GM21737 (cell line): ENCODE data around the gene FOXQ1.

Source experiments
- ATAC-seq: cut with Tn5 transposase; IDR thresholded peaks from one replicate; pipeline ENCODE4 v1.9.1; 2021; ENCODE audit warnings: mild to moderate bottlenecking, moderate library complexity; ENCODE audit not compliant: unreplicated experiment

FOXQ1 gene, protein sequence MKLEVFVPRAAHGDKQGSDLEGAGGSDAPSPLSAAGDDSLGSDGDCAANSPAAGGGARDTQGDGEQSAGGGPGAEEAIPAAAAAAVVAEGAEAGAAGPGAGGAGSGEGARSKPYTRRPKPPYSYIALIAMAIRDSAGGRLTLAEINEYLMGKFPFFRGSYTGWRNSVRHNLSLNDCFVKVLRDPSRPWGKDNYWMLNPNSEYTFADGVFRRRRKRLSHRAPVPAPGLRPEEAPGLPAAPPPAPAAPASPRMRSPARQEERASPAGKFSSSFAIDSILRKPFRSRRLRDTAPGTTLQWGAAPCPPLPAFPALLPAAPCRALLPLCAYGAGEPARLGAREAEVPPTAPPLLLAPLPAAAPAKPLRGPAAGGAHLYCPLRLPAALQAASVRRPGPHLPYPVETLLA

DNA sequence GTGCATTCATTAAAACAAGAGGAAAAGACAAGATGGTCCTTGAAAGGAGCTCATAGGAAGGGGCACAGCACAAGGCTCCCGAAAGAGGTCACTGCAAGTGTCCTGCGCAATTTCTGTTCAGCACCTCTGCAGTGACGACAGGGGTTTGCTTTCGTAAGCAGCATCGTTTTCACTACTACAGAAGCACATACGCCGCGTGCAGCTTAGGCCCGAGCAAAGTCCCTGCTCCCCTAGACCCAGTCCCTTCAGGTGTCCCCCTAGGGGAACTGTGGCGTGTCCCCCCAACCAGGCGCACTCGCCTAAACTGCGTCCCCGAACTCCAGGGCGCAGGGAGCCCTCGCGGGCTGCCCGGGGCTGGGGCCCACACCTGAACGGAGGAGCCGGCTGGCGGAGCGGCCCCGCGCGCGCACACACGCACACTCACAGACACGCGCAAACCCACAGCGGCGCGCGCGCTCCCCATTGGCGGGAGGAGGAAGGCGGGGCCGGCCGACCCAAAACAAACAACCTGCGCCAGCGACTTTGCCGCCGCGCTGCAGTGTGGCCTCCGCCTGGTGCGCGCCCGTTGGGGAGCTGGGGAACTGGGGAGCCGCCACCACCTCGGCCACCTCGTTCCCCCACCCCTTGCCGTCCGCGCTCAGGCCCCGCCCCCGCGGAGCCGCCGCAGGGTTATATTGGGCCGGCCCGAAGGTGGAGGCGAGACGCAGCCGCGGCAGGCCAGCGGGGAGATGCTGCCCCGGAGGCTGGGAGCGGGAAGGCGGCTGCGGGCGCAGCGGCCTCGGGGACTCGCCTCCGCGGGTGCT lies at the start of gene FOXQ1:
TSS of gene FOXQ1 (plus strand) at position 699 of the 803 bp plus-strand sequence. CDS start 607 bp downstream, outside the sequence.
- ATAC-seq: no peak

DNA sequence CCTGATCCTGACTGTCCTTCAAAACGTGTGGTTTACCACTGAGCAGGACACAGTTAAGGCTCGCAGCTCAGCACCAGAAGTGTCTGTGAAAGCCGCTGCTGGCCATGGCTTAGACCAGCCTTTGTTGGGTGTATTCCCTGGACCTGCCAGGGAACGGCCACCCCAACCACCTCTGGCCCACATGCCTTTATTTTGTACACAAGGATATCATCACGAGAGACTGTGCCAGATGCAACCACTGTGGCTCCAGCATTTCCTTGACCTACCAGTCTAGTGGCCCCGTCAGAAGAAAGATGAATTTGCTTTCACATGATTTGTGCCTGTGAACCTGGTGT lies 49.2 kb upstream of the FOXQ1 start:
- no peak for ATAC-seq

DNA sequence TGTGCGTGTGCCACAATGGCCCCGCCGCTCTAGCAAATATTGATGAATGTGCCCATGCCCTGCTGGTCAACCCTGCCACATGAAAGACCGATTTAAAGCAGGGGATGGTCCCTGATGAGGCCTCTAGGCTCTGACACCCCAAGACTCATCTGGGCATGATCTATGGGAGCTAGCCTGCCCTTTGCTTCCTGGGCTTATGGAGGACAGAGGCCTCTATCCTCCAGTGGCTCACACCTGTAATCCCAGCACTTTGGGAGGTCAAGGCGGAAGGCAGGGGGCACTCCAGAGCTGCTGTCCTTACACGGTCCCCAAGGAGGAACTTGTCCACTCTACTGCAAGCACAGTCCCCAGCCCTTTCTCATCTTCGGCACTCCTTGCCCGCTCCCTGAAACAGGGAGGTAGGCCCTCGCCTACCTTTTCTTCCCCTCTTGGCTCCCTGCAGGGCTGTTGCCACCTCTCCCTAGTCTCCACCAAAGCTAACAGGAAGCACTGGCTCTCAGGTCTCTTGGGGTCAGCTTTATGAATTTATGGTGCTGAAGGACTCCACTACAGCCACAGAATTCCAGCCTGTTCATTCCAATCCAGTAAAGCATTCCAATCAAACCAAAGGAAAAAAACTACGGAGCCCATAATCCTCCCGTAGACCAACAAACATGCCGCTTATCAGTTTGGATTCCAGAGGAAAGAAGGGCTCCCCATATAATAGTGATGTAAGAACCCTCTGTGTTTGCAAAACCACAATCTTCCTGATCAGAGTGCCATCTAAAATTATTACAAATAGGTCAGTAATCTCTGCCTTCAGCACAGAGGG lies 48.7 kb upstream of the FOXQ1 start:
- ATAC-seq: no peak

- no peak for ATAC-seq
Observed at GRCh38 chr6:1263850-1264377, 48.0 kb upstream of the FOXQ1 start.

DNA sequence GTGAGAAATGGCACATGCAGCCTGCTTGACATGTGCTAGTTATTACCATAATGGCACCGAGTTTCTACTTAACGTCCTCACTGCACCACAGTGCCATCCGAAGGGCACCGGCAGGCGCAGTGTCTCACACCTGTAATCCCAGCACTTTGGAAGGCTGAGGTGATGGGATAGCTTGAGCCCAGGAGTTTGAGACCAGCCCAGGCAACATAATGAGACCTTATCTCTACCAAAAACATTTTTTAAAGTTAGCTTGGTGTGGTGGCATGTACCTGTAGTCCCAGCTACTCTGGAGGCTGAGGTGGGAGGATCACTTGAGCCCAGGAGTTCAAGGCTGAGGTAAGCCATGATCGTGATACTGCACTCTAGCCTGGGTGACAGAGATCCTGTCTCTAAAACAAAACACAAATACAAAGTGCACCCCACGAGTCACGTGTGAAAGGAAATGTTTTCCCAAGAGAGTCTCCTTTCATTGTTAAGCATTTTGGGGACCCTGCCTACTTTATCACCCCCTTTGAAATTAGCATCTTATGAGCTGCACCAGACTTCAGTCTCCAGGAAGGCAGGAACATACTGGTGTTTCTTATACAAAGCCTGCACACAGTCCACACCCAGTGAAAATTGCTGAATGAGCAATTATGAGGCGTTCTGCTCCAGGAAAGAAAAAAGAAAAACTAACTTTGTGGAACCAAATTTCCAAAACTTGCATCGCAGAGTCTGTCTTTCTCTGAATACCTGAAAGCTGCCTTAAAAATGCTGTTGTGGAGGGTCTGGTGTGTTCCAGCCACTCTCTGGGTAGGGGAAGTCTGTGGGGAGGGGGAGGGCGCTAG lies 47.1 kb upstream of the FOXQ1 start:
- no peak for ATAC-seq

DNA sequence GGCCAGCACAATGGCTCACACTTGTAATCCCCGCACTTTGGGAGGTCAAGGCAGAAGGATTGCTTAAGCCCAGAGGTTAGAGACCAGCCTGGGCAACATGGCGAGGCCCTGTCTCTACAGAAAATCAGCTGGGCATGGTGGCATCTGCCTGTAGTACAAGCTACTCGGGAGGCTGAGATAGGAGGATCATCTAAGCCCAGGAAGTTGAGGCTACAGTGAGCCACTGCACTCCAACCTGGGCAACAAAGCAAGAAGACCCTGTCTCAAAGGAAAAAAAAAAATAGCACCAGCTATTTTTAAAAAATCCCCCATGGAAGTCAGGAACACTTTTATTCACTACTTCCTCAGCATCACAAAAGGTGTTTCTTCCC lies 45.2 kb upstream of the FOXQ1 start:
- no peak for ATAC-seq

DNA sequence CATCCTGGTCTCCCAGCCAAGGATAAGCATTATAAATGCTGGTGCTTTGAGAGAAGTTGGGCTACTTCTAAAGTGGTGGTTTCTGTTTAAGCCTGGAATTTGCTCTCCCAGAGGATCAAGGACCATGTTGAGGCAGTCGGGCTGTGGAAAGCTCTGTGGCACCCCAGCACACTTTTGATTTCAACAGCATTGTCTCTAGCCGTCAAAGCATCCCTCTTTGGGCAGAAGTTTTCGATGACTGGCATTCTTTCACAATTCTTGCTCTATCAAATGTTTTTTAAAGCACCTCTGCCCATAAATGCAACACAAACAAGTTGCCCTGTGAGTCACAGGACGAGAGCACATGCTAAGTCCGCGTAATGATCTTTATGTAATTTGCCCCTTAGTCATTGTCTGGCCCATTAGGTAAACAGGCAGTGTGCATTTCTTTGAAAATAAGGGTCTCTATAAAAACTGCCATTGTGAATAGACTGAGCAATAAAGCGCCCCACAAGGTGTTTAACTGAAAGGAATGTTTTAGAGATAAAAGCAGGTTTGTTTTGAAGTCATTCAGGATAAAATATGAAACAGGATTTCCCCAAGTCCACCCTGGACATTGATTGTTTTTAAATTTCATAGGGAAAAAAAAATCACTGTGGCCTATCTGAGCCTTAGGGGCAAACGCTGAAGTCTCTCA lies 44.7 kb upstream of the FOXQ1 start:
- no peak for ATAC-seq

DNA sequence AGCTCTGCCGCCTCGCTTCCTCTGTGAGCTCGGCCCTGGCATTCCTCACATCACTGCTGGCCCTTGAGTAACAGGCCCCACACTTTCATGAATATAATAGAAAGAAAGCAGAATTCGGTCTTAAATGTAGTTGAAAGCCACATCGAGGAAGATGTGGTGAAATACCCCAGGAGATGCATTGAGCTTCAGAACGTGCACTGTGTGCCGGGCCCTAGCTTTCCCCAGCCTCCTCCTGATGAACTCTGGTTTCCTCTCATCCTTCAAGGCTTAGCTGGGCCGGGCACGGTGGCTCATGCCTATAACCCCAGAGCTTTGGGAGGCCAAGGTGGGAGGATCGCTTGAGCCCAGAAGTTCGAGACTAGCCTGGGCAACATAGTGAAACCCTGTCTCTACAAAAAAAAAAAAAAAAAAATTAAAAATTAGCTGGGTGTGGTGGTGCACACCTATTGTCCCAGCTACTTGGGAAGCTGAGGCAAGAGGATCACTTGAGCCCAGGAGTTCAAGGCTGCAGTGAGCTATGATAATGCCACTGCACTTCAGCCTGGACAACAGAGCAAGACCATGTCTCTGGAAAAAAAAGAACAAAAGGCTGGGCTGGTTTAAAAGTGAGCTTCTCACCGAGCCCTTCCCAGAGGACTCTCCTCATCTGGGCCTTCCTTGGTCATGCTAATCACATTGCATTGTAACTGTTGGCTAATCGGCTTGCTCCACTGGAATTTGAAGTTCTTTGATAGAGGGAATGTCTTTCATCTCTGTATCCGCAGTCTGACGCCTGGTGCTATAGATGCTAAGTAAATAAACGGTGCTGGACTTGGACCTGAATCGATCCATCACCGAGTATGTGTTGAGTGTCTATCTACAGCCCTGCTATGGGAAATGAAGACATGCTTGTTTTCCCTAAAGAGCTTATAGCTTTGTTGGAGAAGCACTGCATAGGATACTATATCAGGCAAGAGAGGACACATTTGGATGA lies 43.8 kb upstream of the FOXQ1 start:
- no peak for ATAC-seq

DNA sequence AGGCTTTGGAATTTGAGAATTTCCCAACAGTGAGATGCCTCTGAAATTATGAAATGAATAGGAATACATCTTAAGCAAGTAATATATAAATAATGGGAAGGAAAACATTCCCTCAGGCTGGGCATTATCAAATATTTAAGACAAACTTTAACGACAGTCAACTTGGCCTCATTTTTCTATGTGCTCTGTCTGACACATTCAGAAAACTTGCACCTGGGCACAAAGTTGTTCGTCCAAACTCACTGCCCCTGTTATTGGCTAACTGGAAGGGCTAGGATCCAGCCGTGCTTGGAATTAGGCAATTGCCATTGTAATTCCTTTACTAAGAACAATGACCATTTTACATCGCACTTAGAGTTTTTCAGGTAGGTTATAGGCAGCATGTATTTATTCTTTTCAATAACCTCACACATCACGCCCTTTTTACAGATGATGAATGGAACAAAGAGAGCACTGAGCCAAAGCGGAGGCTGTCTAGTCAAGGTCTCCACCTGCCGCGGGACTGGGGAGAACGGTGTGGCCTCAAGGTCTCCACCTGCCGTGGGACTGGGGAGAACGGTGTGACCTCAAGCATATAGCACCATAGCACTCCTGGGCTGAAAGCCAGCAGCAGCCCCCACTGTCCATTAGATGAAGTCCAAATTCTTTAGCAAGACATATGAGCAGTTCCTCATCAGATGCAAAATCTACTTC lies 40.7 kb upstream of the FOXQ1 start:
- no peak for ATAC-seq

DNA sequence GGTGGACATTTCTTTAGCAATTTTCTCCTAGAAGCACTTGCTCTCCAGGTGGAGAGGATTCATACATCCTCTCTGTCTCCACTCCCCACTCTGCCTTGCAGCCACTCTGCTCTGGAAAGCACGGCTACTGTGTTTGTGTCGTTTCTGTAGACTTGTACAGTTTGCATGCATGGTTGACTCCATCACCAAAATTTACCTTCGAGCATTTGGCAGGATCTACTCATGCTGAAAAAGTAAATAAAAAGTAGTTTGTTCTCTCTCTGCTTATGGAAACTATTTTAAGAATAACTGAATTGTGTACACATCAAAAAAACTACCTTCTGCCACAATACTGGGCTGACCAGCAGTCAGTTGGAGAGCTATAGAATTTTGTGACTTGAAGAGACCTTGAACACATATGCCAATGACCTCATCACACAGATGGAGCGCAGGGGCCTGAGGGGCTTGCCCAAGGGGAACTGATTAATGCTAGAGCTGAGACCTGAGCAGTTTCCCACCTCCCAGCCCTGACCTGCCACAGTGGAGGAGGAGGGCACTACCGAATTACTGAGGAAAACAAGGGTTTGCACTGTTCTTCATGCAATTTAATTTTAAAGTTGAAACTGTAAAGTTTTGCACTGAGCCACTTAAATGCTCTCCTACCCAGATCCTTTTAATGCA lies 33.7 kb upstream of the FOXQ1 start:
- no peak for ATAC-seq

DNA sequence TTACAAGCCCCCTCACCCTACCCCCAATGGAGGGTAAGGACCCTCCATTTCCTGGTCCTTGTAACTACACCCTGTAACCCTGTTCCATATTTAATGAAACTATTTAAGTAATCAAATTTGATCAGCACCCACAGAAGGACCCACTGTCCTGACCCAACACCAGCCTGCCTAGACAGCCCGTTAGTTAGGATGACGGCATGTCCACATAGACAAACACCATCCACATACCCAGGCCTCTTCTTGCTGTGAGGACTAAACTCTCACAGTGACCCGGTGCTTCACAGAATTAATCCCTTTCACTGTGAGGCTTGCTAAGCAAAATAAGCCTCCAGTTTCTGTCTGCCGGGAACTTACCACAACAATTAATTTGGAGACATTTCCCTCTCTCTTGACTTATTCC lies 32.8 kb upstream of the FOXQ1 start:
- ATAC-seq: no peak

DNA sequence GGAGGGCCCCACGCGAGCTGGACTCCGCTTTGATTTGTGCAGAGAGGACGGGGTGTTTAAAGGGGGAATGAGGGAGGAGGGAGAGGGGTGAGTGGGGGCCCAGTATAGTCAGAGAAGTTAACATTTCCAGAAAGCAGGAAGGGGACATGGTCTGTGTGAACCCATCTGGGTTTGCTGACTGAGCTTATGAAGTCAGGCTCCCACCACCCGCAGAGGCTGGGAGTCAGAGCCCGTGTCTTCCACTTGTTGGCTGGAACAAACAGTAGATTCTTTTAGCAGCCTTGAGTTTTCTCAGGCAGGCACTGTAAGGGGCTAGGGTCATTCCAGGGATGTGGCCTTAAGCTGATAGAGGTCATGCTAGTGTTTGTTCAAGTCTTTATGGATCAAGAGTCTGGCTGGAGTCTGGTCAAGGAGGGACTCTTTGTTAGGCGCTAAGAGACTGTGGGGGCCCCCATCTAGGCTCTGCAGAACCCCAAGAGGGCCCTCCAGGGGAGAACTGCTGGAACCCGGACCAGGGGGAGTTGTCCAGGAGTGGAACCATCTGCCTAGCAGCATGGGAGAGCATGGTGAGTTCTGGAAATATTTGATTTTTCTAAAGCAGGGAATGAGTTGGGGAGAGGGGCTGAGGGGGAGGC lies 31.1 kb upstream of the FOXQ1 start:
- no peak for ATAC-seq

DNA sequence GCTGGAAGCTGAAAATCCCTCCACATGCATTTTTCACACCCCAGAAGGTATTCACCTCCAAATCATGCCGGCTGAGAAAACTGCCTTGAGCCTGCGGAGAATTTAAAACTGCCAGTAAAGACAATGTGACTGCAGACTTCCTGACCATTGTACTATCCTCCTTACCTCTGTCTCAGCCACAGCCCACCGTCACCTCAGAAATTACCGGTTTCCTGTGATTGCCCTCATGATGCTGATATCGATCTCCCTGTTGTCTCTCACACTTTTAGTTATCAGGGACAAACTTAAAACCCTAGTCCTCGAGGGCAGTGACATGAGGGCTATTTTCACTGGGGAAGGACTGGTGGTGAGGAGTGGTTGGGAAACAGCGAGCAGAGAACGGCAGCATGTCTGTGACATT lies 30.2 kb upstream of the FOXQ1 start:
- ATAC-seq: no peak

- ATAC-seq: no peak
Observed at GRCh38 chr6:1283501-1283900, 28.4 kb upstream of the FOXQ1 start.

- no peak for ATAC-seq
Observed at GRCh38 chr6:1285556-1285955, 26.3 kb upstream of the FOXQ1 start.

DNA sequence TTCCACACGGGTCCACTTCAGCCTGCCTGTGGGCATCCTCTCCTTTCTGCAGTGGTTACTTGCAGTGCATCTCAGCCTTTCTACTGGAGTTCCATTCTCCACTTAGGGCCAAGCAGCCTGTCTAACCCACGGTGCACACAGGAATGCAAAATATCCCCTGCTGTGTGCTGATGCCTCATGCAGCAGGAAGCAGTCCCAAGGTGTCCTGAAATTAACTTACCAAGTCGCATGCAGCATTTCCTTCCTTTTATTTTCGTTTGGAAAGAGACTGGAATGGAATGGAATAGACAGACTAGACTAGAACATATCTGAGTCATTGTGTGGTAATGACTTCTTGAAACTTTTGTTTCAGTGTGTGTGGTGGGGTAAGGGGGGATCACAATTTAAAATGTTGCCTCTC lies 25.9 kb upstream of the FOXQ1 start:
- ATAC-seq: no peak

DNA sequence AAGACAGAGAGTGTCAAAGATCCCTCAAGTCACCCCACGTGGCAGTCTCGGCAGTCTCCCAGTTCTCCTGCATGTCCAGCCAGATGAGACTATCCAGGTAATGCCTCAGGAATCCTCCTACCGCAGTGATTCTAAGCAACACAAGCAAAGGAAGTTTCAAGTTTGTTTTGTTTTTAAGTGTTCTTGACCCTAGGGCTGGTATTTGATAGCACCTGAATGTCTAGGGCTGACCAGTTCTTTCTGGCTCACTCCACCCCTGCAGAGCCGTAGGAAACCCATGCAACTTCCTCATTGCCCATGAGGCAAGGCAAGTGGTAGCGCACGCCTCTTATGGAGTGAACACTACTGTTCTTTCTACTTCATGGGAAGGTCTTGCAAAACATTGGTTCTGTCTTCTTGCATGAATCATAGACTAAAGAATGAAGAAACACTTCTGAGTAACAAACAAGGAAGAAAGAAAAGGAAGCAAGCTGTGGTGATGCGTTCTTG lies 24.8 kb upstream of the FOXQ1 start:
- no peak for ATAC-seq
